ENCODE results near the gene ALB. TPM values are rescaled to one million over a fixed set of nuclear protein-coding genes. Genes with fewer than 3 reads are reported as not detected.

The ALB gene
- total RNA-seq, 3 donors from 2014 or later, result 8.2 TPM; not detected in 2

DNA sequence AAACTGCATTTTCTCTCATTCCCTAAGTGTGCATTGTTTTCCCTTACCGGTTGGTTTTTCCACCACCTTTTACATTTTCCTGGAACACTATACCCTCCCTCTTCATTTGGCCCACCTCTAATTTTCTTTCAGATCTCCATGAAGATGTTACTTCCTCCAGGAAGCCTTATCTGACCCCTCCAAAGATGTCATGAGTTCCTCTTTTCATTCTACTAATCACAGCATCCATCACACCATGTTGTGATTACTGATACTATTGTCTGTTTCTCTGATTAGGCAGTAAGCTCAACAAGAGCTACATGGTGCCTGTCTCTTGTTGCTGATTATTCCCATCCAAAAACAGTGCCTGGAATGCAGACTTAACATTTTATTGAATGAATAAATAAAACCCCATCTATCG, 29.1 kb downstream of the ALB start:
- H3K4me1 ChIP-seq (ENCODE audit: low read depth), result peaks cover 7% of the 10 kb centered on the region
- no peaks in the 10 kb centered on the region for H3K36me3 ChIP-seq (ENCODE audit: low read depth)
- TF ChIP-seq CTCF (IDR thresholded peaks at IDR 0.05), result no peak
- DNase-seq (no peak), ATAC-seq (no peak)
- no peaks in the 10 kb centered on the region for H3K9me3 ChIP-seq
- no peak overlapping the region for H3K4me3 ChIP-seq
- intact Hi-C loops (cut with DNase I, micrococcal nuclease), result no loop called here

DNA sequence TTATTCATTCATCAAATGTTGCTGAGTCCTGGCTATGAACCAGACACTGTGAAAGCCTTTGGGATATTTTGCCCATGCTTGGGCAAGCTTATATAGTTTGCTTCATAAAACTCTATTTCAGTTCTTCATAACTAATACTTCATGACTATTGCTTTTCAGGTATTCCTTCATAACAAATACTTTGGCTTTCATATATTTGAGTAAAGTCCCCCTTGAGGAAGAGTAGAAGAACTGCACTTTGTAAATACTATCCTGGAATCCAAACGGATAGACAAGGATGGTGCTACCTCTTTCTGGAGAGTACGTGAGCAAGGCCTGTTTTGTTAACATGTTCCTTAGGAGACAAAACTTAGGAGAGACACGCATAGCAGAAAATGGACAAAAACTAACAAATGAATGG, 30.2 kb downstream of the ALB start:
- intact Hi-C loops (cut with DNase I, micrococcal nuclease), result no loop called here
- Histone ChIP-seq H3K9me3 (no peaks in the 10 kb centered on the region), H3K4me3 (no peak overlapping the region), H3K36me3 (ENCODE audit: low read depth) (no peaks in the 10 kb centered on the region), H3K4me1 (ENCODE audit: low read depth) (peaks cover 7% of the 10 kb centered on the region)
- DNase-seq (no peak), ATAC-seq (no peak)
- TF ChIP-seq CTCF (IDR thresholded peaks at IDR 0.05), result no peak

DNA sequence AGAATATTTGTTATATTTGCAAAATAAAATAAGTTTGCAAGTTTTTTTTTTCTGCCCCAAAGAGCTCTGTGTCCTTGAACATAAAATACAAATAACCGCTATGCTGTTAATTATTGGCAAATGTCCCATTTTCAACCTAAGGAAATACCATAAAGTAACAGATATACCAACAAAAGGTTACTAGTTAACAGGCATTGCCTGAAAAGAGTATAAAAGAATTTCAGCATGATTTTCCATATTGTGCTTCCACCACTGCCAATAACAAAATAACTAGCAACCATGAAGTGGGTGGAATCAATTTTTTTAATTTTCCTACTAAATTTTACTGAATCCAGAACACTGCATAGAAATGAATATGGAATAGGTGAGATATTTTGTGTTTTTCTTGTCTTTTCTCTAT, 31.9 kb downstream of the ALB start, which contains the start of gene AFP:
AFP (plus strand) TSS at position 238 of the 400 bp plus-strand sequence; CDS start at position 280, 42 bp downstream.
- Histone ChIP-seq H3K4me1 (ENCODE audit: low read depth) (peaks cover 7% of the 10 kb centered on the region), H3K9me3 (no peaks in the 10 kb centered on the region), H3K4me3 (no peak within 1 kb of the TSS), H3K36me3 (ENCODE audit: low read depth) (no peaks in the 10 kb centered on the region)
- DNase-seq (no peak), ATAC-seq (no peak)
- TF ChIP-seq CTCF (IDR thresholded peaks at IDR 0.05), result no peak
- intact Hi-C loops (cut with DNase I, micrococcal nuclease), result no loop called here

- no peaks in the 10 kb centered on the region for H3K9me3 ChIP-seq
- DNase-seq, result no peak
- no peaks in the 10 kb centered on the region for H3K36me3 ChIP-seq (ENCODE audit: low read depth)
- no peak for TF ChIP-seq CTCF (IDR thresholded peaks at IDR 0.05)
- no peak overlapping the region for H3K4me3 ChIP-seq
- intact Hi-C loops (cut with DNase I, micrococcal nuclease), result no loop called here
- H3K4me1 ChIP-seq (ENCODE audit: low read depth), result peaks cover 7% of the 10 kb centered on the region
- ATAC-seq, result no peak
Measured at GRCh38 chr4:73436674-73437557, 32.8 kb downstream of the ALB start.

- no peak for ATAC-seq
- Histone ChIP-seq H3K4me1 (ENCODE audit: low read depth) (peaks cover 1% of the 10 kb centered on the region), H3K36me3 (ENCODE audit: low read depth) (no peaks in the 10 kb centered on the region), H3K4me3 (no peak overlapping the region), H3K9me3 (no peaks in the 10 kb centered on the region)
- intact Hi-C loops (cut with DNase I, micrococcal nuclease), result no loop called here
- DNase-seq, result no peak
- TF ChIP-seq CTCF (IDR thresholded peaks at IDR 0.05), result no peak
Measured at GRCh38 chr4:73437558-73437956, 33.5 kb downstream of the ALB start.
